Head of caudate nucleus (tissue), 42 donors: Measurements from ENCODE around the gene TIMM9.
"Not testable (repeated sequence)": the region's sequence is repeated elsewhere in the genome, so short reads cannot be mapped to it uniquely, and the experiment has no call there.

Experiments used
- DNase-seq, 42 donors: peaks; one replicate each; pipeline versions ENCODE4 v3.0.0 to v3.0.0-alpha.2; 2020 to 2021; ENCODE audit warnings: mixed read lengths in 7 of 42
- intact Hi-C: fragments of 100-400 bp; cut with DNase I; formaldehyde crosslinking; loops from one replicate; pipeline ENCODE4 v1.15.0; 2022

TIMM9 gene, protein sequence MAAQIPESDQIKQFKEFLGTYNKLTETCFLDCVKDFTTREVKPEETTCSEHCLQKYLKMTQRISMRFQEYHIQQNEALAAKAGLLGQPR

DNA sequence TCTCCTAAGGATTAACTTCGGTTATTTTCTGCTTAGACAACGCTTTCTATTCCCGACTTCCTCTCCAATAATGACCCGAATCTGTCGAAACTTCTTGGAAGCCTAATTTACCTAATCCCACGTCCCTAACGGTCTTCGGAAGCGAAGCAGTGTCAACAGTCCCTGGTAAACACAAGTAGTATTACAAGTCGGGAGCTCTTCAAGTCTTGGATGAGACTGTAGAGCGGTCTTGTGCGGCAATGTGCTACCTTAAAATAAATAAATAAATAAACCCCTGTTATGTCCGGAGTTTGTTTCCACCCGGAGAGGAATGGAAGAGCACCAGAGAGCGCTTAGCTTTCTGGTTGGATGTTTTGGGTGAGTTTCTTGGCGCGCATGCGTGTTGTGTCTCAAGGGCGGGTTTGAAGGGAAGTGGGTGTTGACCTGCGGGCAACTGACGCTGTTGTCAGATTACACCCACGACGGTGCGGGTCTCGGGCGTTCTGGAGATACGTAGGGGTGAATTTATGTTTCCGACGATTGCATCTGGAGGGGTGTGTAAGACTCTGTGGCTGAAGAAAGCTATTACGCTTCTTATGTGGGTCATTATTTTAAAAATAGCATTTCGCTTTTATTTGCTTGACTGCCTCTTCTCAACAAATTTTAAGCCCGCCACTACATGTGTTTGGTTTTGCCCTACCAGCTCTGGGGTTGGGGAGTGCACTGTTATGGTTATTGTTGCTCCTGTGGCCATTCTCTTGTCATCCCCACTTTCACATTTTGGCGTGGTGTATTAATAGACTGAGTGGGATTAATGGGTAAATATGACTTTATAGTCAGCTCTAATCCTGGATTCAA lies at the start of gene TIMM9, which contains the start of gene KIAA0586:
TIMM9 (minus strand) TSS at position 251 of the 837 bp plus-strand sequence. CDS start 15,586 bp downstream, outside the sequence.
KIAA0586 (plus strand) TSS at position 439 of the 837 bp plus-strand sequence. CDS start 546 bp downstream, outside the sequence.
- intact Hi-C loops: loop anchor here (2.0 to 5.0 kb wide), 2 partner anchors 97 to 130 kb away; partner anchors contain the start of gene ARID4A
- peak; percentile 86 to 98 (median 94) for DNase-seq

DNA sequence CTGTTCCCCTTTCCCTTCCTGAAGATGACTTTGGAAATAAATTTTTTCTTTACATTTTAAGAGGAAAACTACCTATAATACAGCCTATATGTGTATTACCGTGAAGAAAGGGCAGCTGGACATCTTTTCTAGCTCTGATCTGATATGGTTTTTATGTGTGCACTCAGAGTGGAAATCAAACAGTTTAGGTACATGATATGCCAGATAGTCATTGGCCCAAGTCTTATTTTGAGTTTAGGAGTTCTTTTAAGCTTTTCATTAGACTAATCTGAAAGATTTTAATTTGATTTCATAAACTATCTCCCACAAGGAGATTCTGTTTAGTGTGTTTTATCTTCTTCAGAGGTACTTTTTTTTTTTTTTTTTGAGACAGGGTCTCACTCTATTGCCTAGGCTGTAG lies 49.0 kb upstream of the TIMM9 start:
- intact Hi-C loops: no loop called here
- DNase-seq: no peak

DNA sequence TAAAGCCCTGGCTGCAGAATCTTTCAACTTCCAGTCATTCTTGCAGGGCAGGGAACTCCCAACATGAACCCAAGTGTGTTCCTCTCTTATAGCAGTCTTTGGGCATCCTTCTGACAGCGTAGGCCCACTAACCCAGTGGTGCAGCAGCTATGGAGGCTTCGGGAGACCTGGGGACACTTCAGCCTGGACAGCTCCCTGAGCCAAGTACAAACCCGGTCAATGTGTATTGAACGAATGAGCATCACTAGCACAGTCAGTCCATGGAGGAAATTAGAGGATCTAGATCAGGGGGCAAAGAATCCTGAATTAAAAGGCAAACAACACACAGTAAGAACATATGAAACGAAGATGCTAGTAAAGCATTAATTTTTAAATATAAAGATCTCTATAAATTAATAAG lies 42.0 kb upstream of the TIMM9 start:
- no peak for DNase-seq
- intact Hi-C loops: no loop called here

DNA sequence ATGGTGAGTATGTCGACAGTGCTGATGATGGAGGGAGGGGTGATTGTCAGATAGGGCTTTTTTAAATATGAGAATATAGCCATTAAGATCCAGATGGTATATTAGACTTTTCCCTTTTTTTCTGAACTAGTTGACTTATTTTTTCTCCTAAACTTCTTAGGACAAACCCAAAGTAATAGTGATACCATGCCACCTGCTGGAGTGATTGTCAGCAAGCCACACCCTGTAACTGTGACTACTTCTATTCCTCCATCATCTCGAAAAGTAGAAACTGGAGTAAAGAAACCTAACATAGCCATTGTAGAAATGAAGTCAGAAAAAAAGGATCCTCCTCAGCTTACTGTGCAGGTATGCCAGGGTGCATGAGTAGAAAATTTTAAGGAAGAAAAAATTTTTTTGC lies 40.2 kb upstream of the TIMM9 start:
- no peak for DNase-seq
- intact Hi-C loops: no loop called here

- no peak for DNase-seq
- intact Hi-C loops: no loop called here
Measured at GRCh38 chr14:58466459-58466858, 39.1 kb upstream of the TIMM9 start.

DNA sequence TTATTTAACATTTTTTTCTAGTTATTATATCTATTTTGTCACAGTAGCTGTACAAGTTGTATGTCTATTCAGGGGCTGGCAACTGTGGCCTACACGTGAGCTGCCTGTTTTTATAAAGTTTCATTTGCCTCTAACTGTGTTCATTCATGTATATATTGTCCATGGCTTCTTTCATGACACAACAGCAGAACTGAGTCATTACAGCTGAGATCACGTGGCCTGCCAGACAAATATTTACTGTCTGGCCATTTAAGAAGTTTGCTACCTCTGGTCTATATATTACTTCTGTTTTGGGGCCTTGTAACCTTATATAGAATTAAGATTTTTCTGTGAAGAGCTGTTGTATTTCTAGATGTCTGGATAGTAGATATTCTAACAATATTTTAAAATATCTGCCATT lies 38.1 kb upstream of the TIMM9 start:
- DNase-seq: no peak
- intact Hi-C loops: no loop called here

- DNase-seq: no peak
- intact Hi-C loops: no loop called here
Measured at GRCh38 chr14:58464652-58465051, 37.3 kb upstream of the TIMM9 start.

- intact Hi-C loops: no loop called here
Measured at GRCh38 chr14:58463147-58463546, 35.8 kb upstream of the TIMM9 start.

GRCh38 chr14:58460772-58461171 lies 33.4 kb upstream of the TIMM9 start:
- intact Hi-C loops: no loop called here
- no peak for DNase-seq

More at GRCh38 chr14:58463147-58463546, 35.8 kb upstream of the TIMM9 start:
- DNase-seq: no peak

GRCh38 chr14:58455593-58456265 lies 28.4 kb upstream of the TIMM9 start:
- no peak for DNase-seq
- intact Hi-C loops: no loop called here

- intact Hi-C loops: no loop called here
- no peak for DNase-seq
Measured at GRCh38 chr14:58444627-58445026, 17.3 kb upstream of the TIMM9 start.

DNA sequence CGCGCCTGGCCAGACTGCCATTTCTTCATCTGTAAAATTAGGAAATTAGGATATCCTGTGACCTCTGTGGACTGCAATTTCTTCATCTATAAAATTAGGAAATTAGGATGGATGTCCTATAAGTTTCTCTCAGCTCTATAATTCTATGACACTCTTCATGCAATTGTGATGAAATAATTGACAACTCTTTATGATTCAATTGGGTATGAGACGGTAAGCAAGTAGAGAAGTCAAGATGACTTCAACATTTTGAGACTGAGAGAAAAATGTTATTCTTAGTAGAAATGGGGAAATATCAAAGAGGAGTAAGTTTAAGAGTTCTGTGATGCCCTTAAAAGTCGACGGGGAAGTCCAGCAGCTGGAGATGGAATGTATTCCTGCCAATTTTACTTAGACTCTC lies 12.1 kb upstream of the TIMM9 start:
- no peak for DNase-seq
- intact Hi-C loops: no loop called here

DNA sequence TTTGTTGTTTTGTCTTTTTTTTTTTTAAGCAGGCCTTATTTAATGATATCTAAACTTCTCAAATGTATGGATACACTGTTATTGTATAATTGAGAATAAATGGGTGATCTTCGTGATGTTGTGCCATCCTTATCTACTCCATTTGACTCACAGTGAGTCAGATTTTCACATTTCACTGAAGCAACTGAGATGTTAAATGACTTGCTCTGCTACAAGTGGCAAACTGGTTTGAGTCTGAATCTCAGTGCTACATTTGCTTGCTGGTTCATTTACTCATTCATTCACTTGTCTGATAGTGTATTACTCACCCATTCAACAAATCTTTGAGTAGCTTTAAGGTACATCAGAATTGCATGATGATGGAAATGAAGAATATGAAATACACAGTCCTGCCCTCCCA lies 2.8 kb upstream of the TIMM9 start:
- intact Hi-C loops: no loop called here
- DNase-seq: peak in 1 of 42 donors; percentile 19

GRCh38 chr14:58428118-58428683 lies 870 bp upstream of the TIMM9 start:
- DNase-seq: peak in 6 of 42 donors; percentile 14 to 41 (median 20)
- intact Hi-C loops: loop anchor here (5.0 kb wide), 1 partner anchor 131 kb away; the partner anchor contains the start of gene ARID4A

DNA sequence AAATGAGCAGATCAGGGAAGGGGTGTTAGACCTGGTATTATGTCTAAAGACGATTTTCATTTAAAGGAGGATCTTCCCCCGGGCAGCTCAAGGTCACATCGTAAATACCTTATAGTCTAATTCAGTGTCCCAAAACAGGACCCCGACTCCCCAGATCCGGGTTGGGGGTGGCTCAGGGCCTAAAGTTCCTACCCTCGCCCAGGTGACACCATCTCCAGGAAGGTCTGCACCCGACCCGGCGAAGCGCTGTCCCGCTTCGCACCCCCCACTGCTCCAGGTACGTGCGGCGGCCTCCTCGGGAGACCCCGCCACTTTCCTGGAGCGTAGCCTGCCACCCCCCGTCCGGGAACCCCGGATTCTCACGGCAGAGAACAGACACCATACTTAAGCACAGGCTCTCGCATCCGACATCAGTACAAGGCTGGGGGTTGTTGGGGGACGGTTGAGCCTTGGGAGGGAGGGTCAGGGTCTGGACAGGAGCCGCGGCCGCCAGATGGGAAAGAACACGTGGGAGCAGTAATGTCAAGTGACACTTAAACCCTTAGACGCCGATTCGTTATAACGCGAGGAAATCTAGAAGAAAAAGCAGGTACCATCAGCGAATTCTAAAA lies 556 bp downstream of the TIMM9 start:
- DNase-seq: peak; percentile 37 to 87 (median 68)
- intact Hi-C loops: loop anchor here (2.0 to 5.0 kb wide), 2 partner anchors 96 to 129 kb away; partner anchors contain the start of gene ARID4A

DNA sequence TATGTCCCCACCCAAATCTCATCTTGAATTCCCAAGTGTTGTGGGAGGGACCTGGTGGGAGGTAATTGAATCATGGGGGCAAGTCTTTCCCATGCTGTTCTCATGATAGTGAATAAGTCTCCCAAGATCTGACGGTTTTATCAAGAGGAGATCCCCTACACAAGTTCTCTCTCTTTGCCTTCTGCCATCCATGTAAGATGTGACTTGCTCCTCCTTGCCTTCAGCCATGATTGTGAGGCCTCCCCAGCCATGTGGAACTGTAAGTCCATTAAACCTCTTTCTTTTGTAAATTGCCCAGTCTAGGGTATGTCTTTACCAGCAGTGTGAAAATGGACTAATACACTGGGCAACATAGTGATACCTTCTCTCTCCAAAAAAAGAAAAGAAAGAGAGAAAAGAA lies 10.4 kb downstream of the TIMM9 start:
- intact Hi-C loops, DNase-seq: not testable (repeated sequence)

DNA sequence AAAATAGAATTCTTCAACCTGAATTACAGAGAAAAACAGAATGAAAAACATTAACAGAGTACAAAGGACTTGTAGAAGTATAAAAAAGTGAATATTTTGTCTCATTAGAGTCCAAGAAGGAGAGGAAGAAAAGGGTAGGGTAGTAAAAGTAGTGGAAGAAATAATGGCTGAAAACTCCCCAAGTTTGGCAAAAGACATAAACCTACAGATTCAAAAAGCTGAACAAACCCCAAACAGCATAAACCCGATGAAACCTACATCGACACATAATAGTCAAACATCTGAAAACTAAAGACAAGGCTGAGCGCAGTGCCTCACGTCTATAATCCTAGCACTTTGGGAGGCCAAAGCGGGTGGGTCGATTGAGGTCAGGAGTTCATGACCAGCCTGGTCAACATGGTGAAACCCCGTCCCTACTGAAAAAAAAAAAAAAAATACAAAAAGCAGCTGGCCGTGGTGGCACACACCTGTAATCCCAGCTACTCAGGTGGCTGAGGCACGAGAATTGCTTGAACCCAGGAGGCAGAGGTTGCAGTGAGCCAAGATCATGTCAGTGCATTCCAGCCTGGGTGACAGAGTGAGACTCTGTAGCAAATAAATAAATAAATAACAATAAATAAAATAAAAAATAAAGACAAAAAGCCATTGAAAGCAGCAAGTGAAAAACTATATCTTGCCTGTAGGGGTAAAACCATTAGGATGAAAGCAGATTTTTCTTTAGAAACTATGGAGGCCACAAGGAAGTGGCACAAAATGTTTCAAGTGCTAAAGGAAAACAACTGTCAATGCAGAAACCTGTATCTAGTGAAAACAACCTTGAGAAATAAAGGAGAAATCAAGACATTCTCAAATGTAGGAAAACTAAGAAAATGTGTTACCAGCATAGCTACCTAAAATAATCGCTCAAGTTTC lies 11.4 kb downstream of the TIMM9 start:
- intact Hi-C loops: no loop called here
- no peak for DNase-seq

DNA sequence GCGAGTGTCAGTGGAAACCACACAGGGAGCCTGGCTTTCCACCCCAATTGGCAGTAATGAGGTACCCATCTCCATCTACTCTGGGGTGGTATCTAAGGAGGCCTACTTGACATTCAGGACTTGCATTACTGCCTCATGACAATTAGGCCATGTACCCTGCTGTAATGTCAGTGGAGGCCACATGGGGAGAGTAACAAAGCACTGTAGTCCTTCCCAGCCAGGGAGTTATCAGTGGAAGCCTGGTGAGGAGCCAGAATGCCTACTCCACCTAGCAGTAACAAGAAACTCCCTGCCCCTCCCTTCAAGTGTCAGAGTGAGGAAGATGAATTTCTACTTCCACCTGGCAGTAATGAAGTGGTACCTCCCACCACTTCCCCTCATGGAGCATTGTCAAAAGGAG lies 12.5 kb downstream of the TIMM9 start:
- DNase-seq: no peak
- intact Hi-C loops: no loop called here
